Neural progenitor cell (in vitro differentiated cells): Measurements from ENCODE around the gene TNP1.

Experiments used
- CTCF ChIP-seq: fragments of 200-600 bp; sonication (generic); IDR thresholded peaks from 2 replicates; pipeline ENCODE4 v1.5.1; 2017; ENCODE audit warnings: antibody characterized with exemption, mild to moderate bottlenecking
- EZH2 ChIP-seq: fragments of 200-600 bp; sonication (generic); IDR thresholded peaks from 2 replicates; pipeline ENCODE4 v1.6.1; 2017; ENCODE audit warnings: antibody characterized with exemption, mild to moderate bottlenecking, moderate library complexity

- TF ChIP-seq CTCF: no peak
- TF ChIP-seq EZH2: no peak
These were observed 29.2 kb upstream of the TNP1 start for GRCh38 chr2:216888887-216889622.
